ENCODE measurements around the gene RTN4RL1. TPM values are rescaled to one million over a fixed set of nuclear protein-coding genes. Genes with fewer than 3 reads are reported as not detected.

RTN4RL1 gene
- total RNA-seq, 1 experiment from 2014 or later, result 0.22 TPM

- DNase-seq, result no peak
- peaks cover 10 to 17% of the 10 kb centered on the region in 2 experiments for H3K4me1 Mint-ChIP-seq
Measured at GRCh38 chr17:2016494-2016893, 8.6 kb downstream of the RTN4RL1 start.

More at GRCh38 chr17:2016494-2016893, 8.6 kb downstream of the RTN4RL1 start:
- H3K4me3 Mint-ChIP-seq, result no peak overlapping the region
- no peak overlapping the region for H3K4ac ChIP-seq (ENCODE audit: low read depth, low read length)
- H3K9me3 ChIP-seq (ENCODE audit: control insufficient read depth, low read depth, low read length), result no peaks in the 10 kb centered on the region
- H3K79me1 ChIP-seq (ENCODE audit: insufficient read depth, low read depth, low read length, poor library complexity, severe bottlenecking), result no peaks in the 10 kb centered on the region
- H2AK5ac ChIP-seq (ENCODE audit: insufficient read length, low read length), result no peak overlapping the region
- no peak overlapping the region for H2BK12ac ChIP-seq (ENCODE audit: insufficient read length, low read depth, low read length)
- no peaks in the 10 kb centered on the region; the same call in 1 of the 2 replicates for H3K4me1 ChIP-seq (ENCODE audit: insufficient read depth, low read length)
- H3K27me3 ChIP-seq (ENCODE audit: insufficient read depth, low read length), result peaks cover 7% of the 10 kb centered on the region; the same call in 1 of the 2 replicates
- no peak overlapping the region for H4K8ac ChIP-seq (replicated peaks; ENCODE audit: insufficient read length, low read depth, low read length)
- no peaks in the 10 kb centered on the region; a peak in 2 of 5 replicates for H3K9me3 Mint-ChIP-seq
- no peaks in the 10 kb centered on the region for H3K79me2 ChIP-seq (ENCODE audit: insufficient read depth, low read length)
- H3K23ac ChIP-seq (ENCODE audit: insufficient read length, low read depth, low read length), result no peak overlapping the region
- peaks cover 2% of the 10 kb centered on the region for H4K20me1 ChIP-seq (ENCODE audit: control insufficient read depth, insufficient read depth, insufficient read length)
- peak overlapping the region in 1 of 3 experiments; percentile 60; a peak in 1 of 7 replicates for H3K27ac Mint-ChIP-seq
- H3K56ac ChIP-seq (ENCODE audit: insufficient read length, low read depth, low read length), result no peak overlapping the region
- no peak overlapping the region for H2BK20ac ChIP-seq (ENCODE audit: low read depth, low read length, poor library complexity, severe bottlenecking)
- no peak overlapping the region for H3K18ac ChIP-seq (ENCODE audit: insufficient read length, low read depth, low read length)
- no peak overlapping the region for H2AFZ ChIP-seq (ENCODE audit: low read length)
- H2BK5ac ChIP-seq (ENCODE audit: insufficient read length, low read length), result no peak overlapping the region
- no peaks in the 10 kb centered on the region for H3K36me3 Mint-ChIP-seq (ENCODE audit: insufficient read depth in 1 of 3, low read depth in 3 of 3)
- H3K4me2 ChIP-seq (ENCODE audit: insufficient read depth, insufficient read length, low read length), result no peak overlapping the region
- no peak overlapping the region for H4K91ac ChIP-seq (ENCODE audit: insufficient read length, low read depth, low read length)
- no peaks in the 10 kb centered on the region for H3K23me2 ChIP-seq (ENCODE audit: insufficient read length, low read depth, low read length, poor library complexity, severe bottlenecking)
- no peak overlapping the region for H4K5ac ChIP-seq (ENCODE audit: insufficient read length, low read depth, low read length)
- H3K9ac ChIP-seq (ENCODE audit: extremely low read depth, insufficient read length, low read length), result no peak overlapping the region
- no peak overlapping the region for H3K27ac ChIP-seq (ENCODE audit: insufficient read length, low read depth, low read length)
- H2BK15ac ChIP-seq (ENCODE audit: low read depth, low read length), result no peak overlapping the region
- no CpG with 5 or more reads among the region's 20 CpGs for WGBS (ENCODE audit: extremely low coverage, insufficient read length, low lambda C conversion rate)
- H3T11ph ChIP-seq (ENCODE audit: low read length), result no peak overlapping the region
- TF ChIP-seq CTCF (conservative IDR thresholded peaks at IDR 0.05), result no peak
- H2BK120ac ChIP-seq (ENCODE audit: low read depth, low read length, poor library complexity, severe bottlenecking), result no peak overlapping the region
- H3K14ac ChIP-seq (ENCODE audit: insufficient read depth, low read length), result no peak overlapping the region
- H3K27me3 Mint-ChIP-seq (ENCODE audit: low read depth), result peaks cover 97% of the 10 kb centered on the region

Data from H9 (cell line).